ENCODE measurements around the gene TMPRSS3.

Gene TMPRSS3

GRCh38 chr21:42395905-42396651, at the start of gene TMPRSS3:
Gene TMPRSS3, minus strand, starts transcription at chr21:42396052. Its CDS starts 635 bp downstream, at chr21:42395417.
- no peak for DNase-seq

DNA sequence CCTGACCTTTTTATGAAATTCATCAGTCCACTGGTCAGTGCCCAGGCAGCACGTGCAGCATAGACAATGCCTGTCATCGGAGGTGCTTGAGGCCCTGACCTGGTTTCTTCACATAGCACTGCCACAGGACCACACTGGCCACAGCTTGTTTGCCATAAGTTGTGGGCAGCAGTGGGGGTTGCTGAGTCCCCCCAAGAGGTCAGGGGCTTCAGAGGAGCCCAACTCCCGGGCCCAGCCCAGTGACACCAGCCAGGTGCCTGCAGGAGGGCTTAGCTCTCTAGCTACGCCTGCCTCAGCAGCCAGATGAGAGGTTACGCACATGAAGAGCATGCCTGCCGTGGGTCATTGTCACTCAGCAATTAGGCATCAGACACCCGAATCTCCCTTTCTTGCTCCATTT, 49.5 kb upstream of the TMPRSS3 start:
- DNase-seq = no peak

DNA sequence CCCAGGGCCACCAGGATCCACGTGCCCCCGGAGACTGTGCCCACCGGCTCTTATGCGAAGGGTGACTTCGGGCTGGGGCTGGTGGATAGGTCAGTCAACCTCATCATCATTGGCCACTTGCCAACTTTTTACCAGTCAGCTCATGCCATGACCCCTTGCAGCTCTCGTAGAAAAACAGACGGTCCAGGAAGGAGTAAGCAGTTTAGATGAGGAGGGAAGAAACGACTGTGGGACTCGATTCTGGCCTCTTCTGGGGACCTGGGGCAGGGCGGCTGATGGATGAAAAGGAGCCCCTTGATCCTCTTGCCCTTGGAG, 48.9 kb upstream of the TMPRSS3 start:
- no peak for DNase-seq

- DNase-seq = no peak
Observed at GRCh38 chr21:42443876-42444744, 48.3 kb upstream of the TMPRSS3 start.

GRCh38 chr21:42443181-42443785, 47.4 kb upstream of the TMPRSS3 start:
- DNase-seq = no peak

GRCh38 chr21:42441963-42442362, 46.1 kb upstream of the TMPRSS3 start:
- no peak for DNase-seq

DNA sequence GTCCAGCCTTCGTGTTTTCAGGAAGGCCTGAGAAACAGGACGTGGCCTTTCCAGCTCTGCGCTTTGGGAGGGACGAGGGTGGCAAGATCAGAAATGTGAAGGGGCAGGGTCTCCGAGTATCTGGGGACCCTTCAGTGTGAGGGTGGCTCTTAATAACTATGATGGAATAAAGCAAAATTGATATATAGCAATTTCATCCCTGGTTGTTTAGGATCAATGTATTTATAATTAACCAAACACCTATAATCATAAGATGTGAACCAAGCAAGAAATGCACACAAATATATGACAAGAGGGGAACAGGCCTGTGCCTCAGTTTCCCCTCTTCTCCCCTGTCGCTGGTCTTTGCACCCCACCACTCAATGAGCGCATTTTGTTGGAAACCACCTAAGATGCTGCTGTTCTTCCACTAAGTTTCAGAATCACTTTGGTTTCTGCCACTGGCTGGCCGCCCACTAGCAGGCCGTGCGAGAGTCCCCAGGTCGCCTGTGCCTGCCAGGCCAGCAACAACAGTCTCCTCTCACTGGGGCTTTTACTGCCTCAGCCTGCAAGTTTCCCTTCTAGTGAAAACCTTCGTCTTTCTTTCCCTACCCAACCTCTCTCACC, 44.4 kb upstream of the TMPRSS3 start:
- DNase-seq = no peak

- no peak for DNase-seq
Observed at GRCh38 chr21:42439284-42440186, 43.7 kb upstream of the TMPRSS3 start.

- DNase-seq = no peak
Observed at GRCh38 chr21:42438316-42439205, 42.7 kb upstream of the TMPRSS3 start.

DNA sequence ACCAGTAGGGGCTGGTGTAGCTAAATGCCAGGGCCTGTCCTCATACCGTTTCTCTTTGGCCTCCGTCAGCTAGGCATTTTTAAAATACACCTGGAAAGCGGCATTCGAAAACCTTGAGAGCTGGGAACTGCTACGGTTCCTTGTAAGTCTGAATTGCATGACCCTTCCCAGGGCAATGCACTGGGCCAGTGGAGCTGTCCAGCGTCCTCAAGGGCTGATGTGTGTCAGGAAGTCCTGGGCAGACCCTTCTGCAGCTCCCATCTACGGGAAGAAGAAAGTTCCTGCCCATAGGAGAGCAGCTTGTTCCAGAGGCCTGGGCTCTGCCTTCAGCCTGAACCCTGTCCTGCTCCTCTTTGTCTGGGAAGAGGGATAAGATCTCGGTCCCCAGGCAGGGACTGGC, 41.9 kb upstream of the TMPRSS3 start:
- DNase-seq = no peak

DNA sequence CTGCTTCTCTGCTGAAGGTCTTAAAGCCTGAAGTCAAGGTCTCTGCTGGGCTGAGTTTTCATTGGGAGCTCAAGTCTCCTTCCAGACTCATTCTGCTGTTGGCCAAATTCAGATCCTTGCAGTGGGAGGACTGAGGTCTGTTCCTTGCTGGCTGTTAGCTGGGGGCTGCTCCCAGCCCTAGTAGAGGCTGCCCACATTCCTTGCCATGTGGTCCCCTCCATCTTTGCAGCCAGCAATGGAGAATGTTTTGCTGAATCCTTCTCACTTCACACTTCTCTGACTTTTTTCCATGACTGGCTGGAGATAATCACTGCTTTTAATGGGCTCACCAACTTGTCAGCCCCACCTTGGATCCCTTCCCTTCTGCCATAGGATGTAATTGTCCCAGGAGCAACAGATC, 41.1 kb upstream of the TMPRSS3 start:
- no peak for DNase-seq

DNA sequence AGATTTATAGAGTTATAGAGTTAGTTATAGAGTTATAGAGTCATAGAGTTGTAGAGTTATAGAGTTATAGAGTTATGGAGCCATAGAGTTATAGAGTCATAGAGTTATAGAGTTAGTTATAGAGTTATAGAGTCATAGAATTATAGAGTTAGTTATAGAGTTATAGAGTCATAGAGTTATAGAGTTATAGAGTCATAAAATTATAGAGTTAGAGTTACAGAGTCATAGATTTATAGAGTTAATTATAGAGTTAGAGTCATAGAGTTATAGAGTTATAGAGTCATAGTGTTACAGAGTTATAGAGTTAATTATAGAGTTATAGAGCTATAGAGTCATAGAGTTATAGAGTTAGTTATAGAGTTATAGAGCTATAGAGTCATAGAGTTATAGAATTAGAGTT, 40.0 kb upstream of the TMPRSS3 start:
- DNase-seq = no peak

GRCh38 chr21:42435401-42435800, 39.5 kb upstream of the TMPRSS3 start:
- DNase-seq = no peak

GRCh38 chr21:42434884-42435283, 39.0 kb upstream of the TMPRSS3 start:
- no peak for DNase-seq

DNA sequence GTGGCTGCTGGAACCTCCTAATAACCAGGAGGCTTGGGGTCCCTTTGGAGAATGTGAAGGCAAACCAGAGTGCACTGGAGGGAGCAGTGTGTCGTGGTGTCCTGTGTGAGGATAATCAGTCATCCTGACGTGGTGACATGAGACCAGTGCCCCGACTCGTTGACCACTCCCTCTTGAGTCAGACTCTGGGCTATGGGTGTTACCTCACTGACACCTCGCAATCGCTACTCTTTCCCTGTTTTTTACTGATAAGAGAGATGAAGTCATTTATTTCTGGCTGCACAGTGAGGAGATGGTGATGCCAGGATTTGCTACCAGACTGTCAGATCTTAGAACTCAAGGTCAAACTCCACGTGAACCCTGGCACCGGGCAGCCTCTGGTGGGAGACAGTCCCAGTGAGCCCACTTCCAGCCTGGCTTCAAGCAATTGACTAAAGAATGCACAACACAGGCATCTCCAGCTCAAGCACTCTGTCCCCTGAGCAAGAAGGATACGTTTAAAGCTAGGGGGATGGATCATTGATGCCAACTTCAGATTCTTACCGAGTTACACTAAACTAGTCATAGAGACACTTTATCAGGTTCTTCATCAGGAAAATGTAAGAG, 38.2 kb upstream of the TMPRSS3 start:
- DNase-seq = no peak

DNA sequence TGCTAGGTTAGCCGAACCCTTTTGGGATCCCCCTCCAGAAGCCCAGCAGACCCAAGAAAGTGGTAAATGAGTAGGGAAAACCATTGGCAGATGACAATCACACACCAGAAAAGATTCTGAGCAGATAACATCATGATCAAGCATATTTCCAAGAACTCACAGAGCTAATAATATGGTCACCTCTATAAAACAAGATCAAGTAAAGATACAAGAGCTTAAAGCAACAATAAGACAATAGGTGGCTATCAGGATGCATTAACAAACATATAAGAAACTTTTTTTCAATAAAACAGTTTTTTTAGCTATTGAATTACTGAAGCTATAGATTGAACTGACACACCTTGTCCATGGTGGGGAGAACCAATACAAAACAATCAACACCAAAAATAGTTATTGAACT, 36.8 kb upstream of the TMPRSS3 start:
- no peak for DNase-seq

DNA sequence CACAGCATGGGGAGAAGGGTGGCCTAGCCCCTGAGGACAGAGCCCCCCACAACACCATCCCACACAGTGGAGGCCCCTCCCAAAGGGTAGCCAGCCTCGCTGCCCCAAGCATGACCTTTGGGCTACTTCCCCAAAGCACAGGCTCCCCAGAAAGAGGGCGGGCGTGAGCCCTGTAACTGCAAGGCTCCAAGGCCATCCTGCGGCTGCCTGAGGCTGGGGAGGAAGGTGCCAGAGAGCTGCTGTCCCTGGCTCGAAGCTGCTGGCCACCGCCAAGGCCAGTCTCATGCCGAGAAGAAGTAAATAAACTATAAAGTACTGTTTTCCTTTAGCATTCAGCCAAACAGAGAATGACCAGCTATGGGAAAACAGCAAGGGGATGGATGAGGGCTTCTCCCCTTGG, 35.3 kb upstream of the TMPRSS3 start:
- DNase-seq = no peak

DNA sequence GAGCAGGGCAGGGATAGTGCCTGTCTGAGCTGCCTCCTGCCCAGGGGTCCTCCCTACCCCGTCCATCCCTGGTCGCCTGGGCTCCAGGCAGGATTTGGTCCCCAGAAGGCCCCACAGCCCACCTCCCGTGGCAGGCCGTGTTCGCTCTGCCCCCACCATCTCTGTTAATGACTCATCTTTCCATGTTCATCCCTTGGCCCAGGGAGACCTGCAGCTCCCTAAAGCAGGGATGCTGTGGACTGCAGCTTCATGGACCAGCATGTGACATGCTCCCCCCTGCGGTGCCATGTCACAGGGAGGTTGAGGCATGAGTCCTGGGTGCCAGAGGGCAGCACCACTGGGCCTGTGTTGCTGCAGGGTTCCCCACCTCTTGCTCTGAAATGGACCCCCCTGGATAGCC, 34.7 kb upstream of the TMPRSS3 start:
- DNase-seq = no peak

- no peak for DNase-seq
Observed at GRCh38 chr21:42429856-42430255, 34.0 kb upstream of the TMPRSS3 start.

GRCh38 chr21:42429021-42429420, 33.2 kb upstream of the TMPRSS3 start:
- DNase-seq = no peak

DNA sequence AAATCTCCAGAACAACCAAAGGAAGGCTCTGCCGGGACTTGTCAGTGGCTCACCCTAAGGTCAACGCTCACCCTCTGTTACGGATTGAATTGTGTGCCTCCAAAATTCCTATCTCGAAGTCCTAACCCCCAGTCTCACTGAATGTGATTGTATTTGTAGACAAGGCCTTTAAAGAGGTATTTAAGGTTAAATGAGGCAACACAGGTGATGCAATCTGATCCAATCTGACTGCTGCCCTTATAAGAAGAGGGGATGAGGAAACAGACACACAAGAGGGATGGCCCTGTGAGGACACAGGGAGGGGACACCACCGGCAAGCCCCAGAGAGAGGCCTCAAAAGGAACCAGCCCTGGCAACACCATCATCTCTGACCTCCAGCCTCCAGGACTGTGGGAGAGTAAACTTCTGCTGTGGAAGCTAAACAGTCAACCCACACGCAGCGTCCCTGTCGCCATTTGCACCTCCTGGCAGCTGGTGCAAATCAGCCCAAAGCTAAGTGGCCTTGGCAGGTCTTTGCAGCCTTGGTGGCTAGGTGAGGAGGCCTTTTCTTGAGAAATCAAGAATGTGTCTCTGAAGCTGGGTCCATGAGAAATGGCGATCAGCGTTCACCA, 32.1 kb upstream of the TMPRSS3 start:
- DNase-seq = no peak
